GM19240 (cell line): ENCODE results near the gene TRMU.

Experiments
- DNase-seq: peaks from one replicate; pipeline ENCODE4 v3.0.0; 2011; ENCODE audit warnings: low spot score; ENCODE audit not compliant: insufficient read length

TRMU gene

GRCh38 chr22:46336119-46337078, 885 bp downstream of the TRMU start:
- DNase-seq, result no peak

GRCh38 chr22:46337870-46338269, 2.4 kb downstream of the TRMU start:
- DNase-seq, result no peak

GRCh38 chr22:46338636-46339035, 3.1 kb downstream of the TRMU start:
- no peak for DNase-seq

- no peak for DNase-seq
Measured at GRCh38 chr22:46339956-46340355, 4.4 kb downstream of the TRMU start.

- no peak for DNase-seq
Measured at GRCh38 chr22:46340676-46341075, 5.2 kb downstream of the TRMU start.

GRCh38 chr22:46346680-46347405, 11.3 kb downstream of the TRMU start:
- DNase-seq, result no peak

- no peak for DNase-seq
Measured at GRCh38 chr22:46347646-46348045, 12.1 kb downstream of the TRMU start.

GRCh38 chr22:46348099-46348695, 12.7 kb downstream of the TRMU start:
- no peak for DNase-seq

GRCh38 chr22:46349238-46349637, 13.7 kb downstream of the TRMU start:
- no peak for DNase-seq

- DNase-seq, result no peak
Measured at GRCh38 chr22:46349681-46350080, 14.2 kb downstream of the TRMU start.

- no peak for DNase-seq
Measured at GRCh38 chr22:46350121-46350520, 14.6 kb downstream of the TRMU start.

- DNase-seq, result no peak
Measured at GRCh38 chr22:46350646-46351045, 15.1 kb downstream of the TRMU start.

GRCh38 chr22:46351131-46351735, 15.7 kb downstream of the TRMU start:
- DNase-seq, result no peak

GRCh38 chr22:46351767-46352166, 16.3 kb downstream of the TRMU start:
- DNase-seq, result no peak

- no peak for DNase-seq
Measured at GRCh38 chr22:46352276-46352675, 16.8 kb downstream of the TRMU start.

- no peak for DNase-seq
Measured at GRCh38 chr22:46352691-46353386, 17.3 kb downstream of the TRMU start.

GRCh38 chr22:46353483-46354105, 18.1 kb downstream of the TRMU start:
- DNase-seq, result no peak

- no peak for DNase-seq
Measured at GRCh38 chr22:46354176-46354992, 18.9 kb downstream of the TRMU start.

GRCh38 chr22:46354993-46355305, 19.4 kb downstream of the TRMU start:
- no peak for DNase-seq
